Measurements from ENCODE around the gene SLC22A23.
A peak's percentile ranks its signal among the peaks of the same experiment; 100 is the strongest.

Gene SLC22A23

DNA sequence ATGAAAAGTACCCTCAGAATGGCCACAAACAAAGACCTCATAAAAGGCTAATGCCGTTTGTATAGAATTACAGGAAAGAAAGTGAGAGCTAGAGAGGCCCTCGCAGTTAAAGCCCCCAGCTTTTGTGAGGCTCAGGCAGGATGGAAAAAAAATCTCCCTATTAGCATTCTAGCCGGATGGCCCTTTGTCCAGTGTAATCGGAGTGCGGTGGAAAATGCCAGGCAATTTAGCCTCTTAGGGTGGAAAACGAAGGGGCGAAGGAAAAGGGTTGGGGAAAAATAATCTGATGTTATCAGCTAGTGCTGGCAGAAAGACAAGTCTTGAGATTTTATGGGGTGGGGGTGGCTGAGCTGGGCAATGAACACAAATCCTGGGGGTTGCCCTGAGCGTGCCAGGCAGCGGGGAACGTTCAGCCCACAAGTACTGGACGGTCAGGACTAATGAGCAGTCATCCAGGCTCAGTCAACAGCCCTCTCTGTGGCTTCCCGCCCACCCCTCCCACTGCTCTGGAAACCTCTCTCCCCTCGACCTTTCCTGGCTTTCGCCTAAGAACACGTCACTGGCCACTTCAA is 105.7 kb downstream of the SLC22A23 start:
- CTCF ChIA-PET: interaction anchor here (0.7 kb wide), 1 partner anchor 230 kb away, joined by 4 read pairs; no protein-coding TSS in a partner anchor
- Histone ChIP-seq H3K27ac (ENCODE audit: extremely low read depth, low read depth, low read length) (peak overlapping the region; percentile 40; the same call in 1 of the 2 replicates), H3K36me3 (ENCODE audit: control insufficient read depth in 2 of 2, insufficient read depth in 1 of 2, low read length in 2 of 2) (no peaks in the 10 kb centered on the region), H3K4me3 (ENCODE audit: low read depth, low read length) (no peak overlapping the region), H3K4me1 (ENCODE audit: control insufficient read depth, insufficient read depth, low read length) (peaks cover 32% of the 10 kb centered on the region), H3K9me3 (ENCODE audit: control insufficient read depth, insufficient read depth, low read depth, low read length) (no peaks in the 10 kb centered on the region)
- POLR2A ChIA-PET: interaction anchor here (0.8 to 1.5 kb wide), 2 partner anchors 12 to 567 kb away, joined by 3 to 5 read pairs; no protein-coding TSS in a partner anchor
- TF ChIP-seq ZNF768 (tag by site-specific recombination; IDR thresholded peaks at IDR 0.05): no peak
- TF ChIP-seq, protein P1, sequence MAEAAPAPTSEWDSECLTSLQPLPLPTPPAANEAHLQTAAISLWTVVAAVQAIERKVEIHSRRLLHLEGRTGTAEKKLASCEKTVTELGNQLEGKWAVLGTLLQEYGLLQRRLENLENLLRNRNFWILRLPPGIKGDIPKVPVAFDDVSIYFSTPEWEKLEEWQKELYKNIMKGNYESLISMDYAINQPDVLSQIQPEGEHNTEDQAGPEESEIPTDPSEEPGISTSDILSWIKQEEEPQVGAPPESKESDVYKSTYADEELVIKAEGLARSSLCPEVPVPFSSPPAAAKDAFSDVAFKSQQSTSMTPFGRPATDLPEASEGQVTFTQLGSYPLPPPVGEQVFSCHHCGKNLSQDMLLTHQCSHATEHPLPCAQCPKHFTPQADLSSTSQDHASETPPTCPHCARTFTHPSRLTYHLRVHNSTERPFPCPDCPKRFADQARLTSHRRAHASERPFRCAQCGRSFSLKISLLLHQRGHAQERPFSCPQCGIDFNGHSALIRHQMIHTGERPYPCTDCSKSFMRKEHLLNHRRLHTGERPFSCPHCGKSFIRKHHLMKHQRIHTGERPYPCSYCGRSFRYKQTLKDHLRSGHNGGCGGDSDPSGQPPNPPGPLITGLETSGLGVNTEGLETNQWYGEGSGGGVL (tag by site-specific recombination; IDR thresholded peaks at IDR 0.05): no peak; the same call in 1 of the 2 replicates
- TF ChIP-seq, protein P2, sequence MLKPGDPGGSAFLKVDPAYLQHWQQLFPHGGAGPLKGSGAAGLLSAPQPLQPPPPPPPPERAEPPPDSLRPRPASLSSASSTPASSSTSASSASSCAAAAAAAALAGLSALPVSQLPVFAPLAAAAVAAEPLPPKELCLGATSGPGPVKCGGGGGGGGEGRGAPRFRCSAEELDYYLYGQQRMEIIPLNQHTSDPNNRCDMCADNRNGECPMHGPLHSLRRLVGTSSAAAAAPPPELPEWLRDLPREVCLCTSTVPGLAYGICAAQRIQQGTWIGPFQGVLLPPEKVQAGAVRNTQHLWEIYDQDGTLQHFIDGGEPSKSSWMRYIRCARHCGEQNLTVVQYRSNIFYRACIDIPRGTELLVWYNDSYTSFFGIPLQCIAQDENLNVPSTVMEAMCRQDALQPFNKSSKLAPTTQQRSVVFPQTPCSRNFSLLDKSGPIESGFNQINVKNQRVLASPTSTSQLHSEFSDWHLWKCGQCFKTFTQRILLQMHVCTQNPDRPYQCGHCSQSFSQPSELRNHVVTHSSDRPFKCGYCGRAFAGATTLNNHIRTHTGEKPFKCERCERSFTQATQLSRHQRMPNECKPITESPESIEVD (tag by site-specific recombination; IDR thresholded peaks at IDR 0.05): peak; percentile 81
- TF ChIP-seq, protein P3, sequence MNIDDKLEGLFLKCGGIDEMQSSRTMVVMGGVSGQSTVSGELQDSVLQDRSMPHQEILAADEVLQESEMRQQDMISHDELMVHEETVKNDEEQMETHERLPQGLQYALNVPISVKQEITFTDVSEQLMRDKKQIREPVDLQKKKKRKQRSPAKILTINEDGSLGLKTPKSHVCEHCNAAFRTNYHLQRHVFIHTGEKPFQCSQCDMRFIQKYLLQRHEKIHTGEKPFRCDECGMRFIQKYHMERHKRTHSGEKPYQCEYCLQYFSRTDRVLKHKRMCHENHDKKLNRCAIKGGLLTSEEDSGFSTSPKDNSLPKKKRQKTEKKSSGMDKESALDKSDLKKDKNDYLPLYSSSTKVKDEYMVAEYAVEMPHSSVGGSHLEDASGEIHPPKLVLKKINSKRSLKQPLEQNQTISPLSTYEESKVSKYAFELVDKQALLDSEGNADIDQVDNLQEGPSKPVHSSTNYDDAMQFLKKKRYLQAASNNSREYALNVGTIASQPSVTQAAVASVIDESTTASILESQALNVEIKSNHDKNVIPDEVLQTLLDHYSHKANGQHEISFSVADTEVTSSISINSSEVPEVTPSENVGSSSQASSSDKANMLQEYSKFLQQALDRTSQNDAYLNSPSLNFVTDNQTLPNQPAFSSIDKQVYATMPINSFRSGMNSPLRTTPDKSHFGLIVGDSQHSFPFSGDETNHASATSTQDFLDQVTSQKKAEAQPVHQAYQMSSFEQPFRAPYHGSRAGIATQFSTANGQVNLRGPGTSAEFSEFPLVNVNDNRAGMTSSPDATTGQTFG (tag by site-specific recombination; IDR thresholded peaks at IDR 0.05; ENCODE audit: borderline replicate concordance): no peak
- TF ChIP-seq ZNF169 (tag by site-specific recombination; IDR thresholded peaks at IDR 0.05): no peak
- no peak for TF ChIP-seq ZNF292 (tag by site-specific recombination; IDR thresholded peaks at IDR 0.05; ENCODE audit: borderline replicate concordance, low read depth)
- TF ChIP-seq ZNF335 (tag by site-specific recombination; conservative IDR thresholded peaks at IDR 0.05): peak; percentile 89
- TF ChIP-seq ZNF529 (tag by site-specific recombination; IDR thresholded peaks at IDR 0.05; ENCODE audit: insufficient replicate concordance): no peak
- TF ChIP-seq ZBTB20 (tag by site-specific recombination; IDR thresholded peaks at IDR 0.05): no peak
- TF ChIP-seq ZBTB1 (tag by site-specific recombination; IDR thresholded peaks at IDR 0.05): no peak
- TF ChIP-seq, protein P4, sequence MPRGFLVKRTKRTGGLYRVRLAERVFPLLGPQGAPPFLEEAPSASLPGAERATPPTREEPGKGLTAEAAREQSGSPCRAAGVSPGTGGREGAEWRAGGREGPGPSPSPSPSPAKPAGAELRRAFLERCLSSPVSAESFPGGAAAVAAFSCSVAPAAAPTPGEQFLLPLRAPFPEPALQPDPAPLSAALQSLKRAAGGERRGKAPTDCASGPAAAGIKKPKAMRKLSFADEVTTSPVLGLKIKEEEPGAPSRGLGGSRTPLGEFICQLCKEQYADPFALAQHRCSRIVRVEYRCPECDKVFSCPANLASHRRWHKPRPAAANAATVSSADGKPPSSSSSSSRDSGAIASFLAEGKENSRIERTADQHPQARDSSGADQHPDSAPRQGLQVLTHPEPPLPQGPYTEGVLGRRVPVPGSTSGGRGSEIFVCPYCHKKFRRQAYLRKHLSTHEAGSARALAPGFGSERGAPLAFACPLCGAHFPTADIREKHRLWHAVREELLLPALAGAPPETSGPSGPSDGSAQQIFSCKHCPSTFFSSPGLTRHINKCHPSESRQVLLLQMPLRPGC (tag by site-specific recombination; IDR thresholded peaks at IDR 0.05): no peak
- TF ChIP-seq ZSCAN16 (tag by site-specific recombination; IDR thresholded peaks at IDR 0.05): peak; percentile 81; the same call in 1 of the 2 replicates
- TF ChIP-seq ZSCAN23 (tag by site-specific recombination; IDR thresholded peaks at IDR 0.05): no peak
- TF ChIP-seq ZNF202 (tag by site-specific recombination; IDR thresholded peaks at IDR 0.05; ENCODE audit: borderline replicate concordance): no peak
- TF ChIP-seq ZIC2 (tag by site-specific recombination; IDR thresholded peaks at IDR 0.05): no peak
- no peak for TF ChIP-seq KLF16 (tag by site-specific recombination; IDR thresholded peaks at IDR 0.05)
- TF ChIP-seq, protein P5, sequence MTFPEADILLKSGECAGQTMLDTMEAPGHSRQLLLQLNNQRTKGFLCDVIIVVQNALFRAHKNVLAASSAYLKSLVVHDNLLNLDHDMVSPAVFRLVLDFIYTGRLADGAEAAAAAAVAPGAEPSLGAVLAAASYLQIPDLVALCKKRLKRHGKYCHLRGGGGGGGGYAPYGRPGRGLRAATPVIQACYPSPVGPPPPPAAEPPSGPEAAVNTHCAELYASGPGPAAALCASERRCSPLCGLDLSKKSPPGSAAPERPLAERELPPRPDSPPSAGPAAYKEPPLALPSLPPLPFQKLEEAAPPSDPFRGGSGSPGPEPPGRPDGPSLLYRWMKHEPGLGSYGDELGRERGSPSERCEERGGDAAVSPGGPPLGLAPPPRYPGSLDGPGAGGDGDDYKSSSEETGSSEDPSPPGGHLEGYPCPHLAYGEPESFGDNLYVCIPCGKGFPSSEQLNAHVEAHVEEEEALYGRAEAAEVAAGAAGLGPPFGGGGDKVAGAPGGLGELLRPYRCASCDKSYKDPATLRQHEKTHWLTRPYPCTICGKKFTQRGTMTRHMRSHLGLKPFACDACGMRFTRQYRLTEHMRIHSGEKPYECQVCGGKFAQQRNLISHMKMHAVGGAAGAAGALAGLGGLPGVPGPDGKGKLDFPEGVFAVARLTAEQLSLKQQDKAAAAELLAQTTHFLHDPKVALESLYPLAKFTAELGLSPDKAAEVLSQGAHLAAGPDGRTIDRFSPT (tag by site-specific recombination; IDR thresholded peaks at IDR 0.05): no peak
- no peak for TF ChIP-seq RBAK (tag by site-specific recombination; IDR thresholded peaks at IDR 0.05)
- TF ChIP-seq IKZF3 (tag by site-specific recombination; IDR thresholded peaks at IDR 0.05): 0 out of 2 replicates have a peak, but pooled peaks have one; percentile 35
- 0 out of 2 replicates have a peak, but pooled peaks have one; percentile 12 for TF ChIP-seq KLF1 (tag by site-specific recombination; IDR thresholded peaks at IDR 0.05)
- TF ChIP-seq ZNF174 (tag by site-specific recombination; IDR thresholded peaks at IDR 0.05): no peak
- no peak for TF ChIP-seq ZNF16 (tag by site-specific recombination; IDR thresholded peaks at IDR 0.05; ENCODE audit: low read depth)
- peak; percentile 93 for TF ChIP-seq ZFHX2 (tag by site-specific recombination; conservative IDR thresholded peaks at IDR 0.05)
- TF ChIP-seq, protein P6, sequence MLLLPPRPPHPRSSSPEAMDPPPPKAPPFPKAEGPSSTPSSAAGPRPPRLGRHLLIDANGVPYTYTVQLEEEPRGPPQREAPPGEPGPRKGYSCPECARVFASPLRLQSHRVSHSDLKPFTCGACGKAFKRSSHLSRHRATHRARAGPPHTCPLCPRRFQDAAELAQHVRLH (tag by site-specific recombination; IDR thresholded peaks at IDR 0.05): no peak
- no peak for TF ChIP-seq OVOL3 (tag by site-specific recombination; IDR thresholded peaks at IDR 0.05)
- no peak for TF ChIP-seq ZNF664 (tag by site-specific recombination; IDR thresholded peaks at IDR 0.05)
